ENCODE data around the gene TCHP.

Gene TCHP

DNA sequence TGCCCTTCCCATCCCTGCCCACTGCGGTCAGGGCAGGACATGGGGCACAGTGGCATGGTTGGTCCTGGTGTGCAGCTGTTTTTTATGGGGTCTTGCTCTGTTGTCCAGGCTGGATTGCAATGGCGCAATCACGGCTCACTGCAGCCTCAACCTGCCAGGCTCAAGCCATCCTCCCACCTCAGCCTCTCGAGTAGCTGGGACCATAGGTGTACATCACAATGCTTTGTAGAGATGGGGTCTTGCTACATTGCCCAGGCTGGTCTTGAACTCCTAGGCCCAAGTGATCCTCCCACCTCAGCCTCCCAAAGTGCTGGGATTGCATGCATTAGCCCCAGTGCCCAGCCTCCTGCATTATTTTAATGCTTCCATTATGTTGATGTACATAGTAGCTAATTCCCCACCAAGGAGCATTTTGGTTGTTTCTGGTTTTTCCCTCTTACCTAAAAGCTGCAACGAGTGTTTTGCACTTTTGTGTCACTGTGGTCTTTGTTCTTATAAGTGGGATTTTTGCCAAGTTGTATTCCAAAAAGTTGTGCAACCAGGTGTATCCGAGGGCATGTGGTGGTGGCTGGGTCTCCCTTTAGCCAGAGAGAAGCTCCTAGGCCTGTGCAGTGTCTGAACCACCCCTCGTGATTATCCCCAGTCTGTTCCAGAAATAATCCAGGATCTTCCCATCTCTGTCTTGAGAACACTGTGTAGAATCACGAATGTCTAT, 10.3 kb downstream of the TCHP start:
- H3K4me3 ChIP-seq (replicated peaks; ENCODE audit: low read depth, low read length): no peak overlapping the region
- TF ChIP-seq, protein P1, sequence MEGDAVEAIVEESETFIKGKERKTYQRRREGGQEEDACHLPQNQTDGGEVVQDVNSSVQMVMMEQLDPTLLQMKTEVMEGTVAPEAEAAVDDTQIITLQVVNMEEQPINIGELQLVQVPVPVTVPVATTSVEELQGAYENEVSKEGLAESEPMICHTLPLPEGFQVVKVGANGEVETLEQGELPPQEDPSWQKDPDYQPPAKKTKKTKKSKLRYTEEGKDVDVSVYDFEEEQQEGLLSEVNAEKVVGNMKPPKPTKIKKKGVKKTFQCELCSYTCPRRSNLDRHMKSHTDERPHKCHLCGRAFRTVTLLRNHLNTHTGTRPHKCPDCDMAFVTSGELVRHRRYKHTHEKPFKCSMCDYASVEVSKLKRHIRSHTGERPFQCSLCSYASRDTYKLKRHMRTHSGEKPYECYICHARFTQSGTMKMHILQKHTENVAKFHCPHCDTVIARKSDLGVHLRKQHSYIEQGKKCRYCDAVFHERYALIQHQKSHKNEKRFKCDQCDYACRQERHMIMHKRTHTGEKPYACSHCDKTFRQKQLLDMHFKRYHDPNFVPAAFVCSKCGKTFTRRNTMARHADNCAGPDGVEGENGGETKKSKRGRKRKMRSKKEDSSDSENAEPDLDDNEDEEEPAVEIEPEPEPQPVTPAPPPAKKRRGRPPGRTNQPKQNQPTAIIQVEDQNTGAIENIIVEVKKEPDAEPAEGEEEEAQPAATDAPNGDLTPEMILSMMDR (IDR thresholded peaks at IDR 0.05; ENCODE audit: low read length, missing control alignments): no peak
- no peak for DNase-seq (ENCODE audit: low read depth)

DNA sequence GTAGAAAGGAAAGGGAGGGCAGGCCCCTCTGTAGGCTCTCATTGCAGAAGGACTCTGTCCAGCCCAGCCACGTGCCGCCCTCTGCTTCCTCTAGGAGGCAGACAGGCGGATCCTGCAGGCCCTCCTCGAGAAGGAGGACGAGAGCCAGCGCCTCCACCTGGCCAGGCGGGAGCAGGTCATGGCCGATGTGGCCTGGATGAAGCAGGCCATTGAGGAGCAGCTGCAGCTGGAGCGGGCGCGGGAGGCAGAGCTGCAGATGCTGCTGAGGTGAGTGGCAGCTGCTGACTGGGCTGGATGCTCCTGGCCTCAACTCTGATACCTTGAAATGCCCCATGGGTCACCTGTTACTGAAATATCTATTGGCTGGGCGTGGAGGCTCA, 10.9 kb downstream of the TCHP start:
- TF ChIP-seq, protein P1 (IDR thresholded peaks at IDR 0.05; ENCODE audit: low read length, missing control alignments): peak; percentile 38
- H3K4me3 ChIP-seq (replicated peaks; ENCODE audit: low read depth, low read length): no peak overlapping the region
- peak; percentile 42 for DNase-seq (ENCODE audit: low read depth)

DNA sequence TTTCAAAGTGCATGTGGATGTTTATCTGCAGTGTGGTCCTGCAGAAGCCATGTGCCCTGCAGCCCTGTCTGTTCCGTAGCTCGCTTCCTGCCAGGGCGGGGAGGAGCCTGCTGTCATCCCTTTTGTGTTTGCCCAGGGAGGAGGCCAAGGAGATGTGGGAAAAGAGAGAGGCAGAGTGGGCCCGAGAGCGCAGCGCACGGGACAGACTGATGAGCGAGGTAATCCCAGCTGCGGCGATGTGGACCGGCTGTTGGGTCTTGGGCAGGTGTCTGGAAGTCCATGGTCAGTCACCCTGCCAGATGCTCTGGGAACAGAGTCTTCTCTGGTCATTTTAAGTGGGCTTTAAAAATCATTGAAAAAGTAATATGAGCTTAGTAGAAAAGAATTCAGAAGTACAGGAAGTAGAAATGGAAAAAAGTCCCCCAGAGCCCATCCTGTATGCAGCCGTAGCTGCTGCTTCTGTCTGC, 12.8 kb downstream of the TCHP start:
- TF ChIP-seq, protein P1 (IDR thresholded peaks at IDR 0.05; ENCODE audit: low read length, missing control alignments): no peak
- H3K4me3 ChIP-seq (replicated peaks; ENCODE audit: low read depth, low read length): no peak overlapping the region
- DNase-seq (ENCODE audit: low read depth): no peak

DNA sequence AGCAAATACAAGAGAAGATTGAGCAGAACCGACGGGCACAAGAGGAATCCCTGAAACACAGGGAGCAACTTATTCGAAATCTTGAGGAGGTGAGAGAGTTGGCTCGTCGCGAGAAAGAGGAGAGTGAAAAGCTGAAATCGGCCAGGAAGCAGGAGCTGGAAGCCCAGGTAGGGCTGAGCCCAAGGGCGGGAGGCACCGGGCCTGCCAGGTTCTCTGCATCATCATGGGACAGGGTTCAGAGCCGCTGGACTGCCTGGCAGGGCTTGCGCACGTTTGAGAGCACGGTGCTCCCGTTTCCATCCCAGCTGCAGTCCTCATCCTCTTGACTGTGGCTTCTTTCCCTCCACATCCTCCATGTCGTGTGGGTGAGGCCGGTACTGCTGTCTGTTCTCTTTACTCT, 14.4 kb downstream of the TCHP start:
- H3K4me3 ChIP-seq (replicated peaks; ENCODE audit: low read depth, low read length): no peak overlapping the region
- TF ChIP-seq, protein P1 (IDR thresholded peaks at IDR 0.05; ENCODE audit: low read length, missing control alignments): no peak
- no peak for DNase-seq (ENCODE audit: low read depth)

DNA sequence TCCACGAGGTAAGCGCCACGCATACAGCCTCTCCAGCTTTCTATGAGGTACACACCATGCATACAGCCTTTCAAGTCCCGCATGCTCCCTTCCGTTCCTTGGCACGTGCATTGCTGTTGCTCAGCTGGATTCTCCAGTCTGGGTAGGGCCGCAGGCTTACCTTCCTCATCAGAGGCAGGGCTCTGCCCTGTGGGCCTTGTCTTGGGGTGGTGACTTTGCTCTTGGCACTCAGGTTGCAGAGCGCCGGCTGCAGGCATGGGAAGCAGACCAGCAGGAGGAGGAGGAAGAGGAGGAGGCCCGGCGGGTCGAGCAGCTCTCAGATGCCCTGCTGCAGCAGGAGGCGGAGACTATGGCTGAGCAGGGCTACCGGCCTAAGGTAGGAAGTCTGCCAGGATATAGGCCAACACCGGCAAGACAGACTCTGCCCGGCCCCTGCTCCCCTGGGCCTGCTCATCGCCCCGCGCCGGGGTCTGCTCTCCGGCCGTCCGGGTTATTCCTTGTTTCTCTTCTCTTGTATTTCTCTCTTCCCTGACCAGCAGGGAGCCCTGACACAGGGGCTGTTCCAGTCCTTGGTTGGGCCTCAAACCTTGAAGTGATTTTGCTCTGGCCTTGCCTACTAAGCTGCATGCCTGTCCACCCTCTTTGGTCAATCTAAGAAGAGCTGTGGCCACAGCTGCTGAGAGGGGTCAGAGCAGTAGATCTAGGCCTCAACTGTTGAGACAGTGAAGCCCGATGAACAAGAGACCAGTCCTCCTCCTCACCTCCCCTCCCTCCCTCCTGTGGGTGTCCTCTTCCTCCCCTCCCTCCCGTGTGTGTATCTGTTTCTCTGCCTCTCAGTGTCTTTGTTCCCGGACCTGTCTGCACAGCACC, 15.3 kb downstream of the TCHP start:
- H3K4me3 ChIP-seq (replicated peaks; ENCODE audit: low read depth, low read length): no peak overlapping the region
- DNase-seq (ENCODE audit: low read depth): no peak
- TF ChIP-seq, protein P1 (IDR thresholded peaks at IDR 0.05; ENCODE audit: low read length, missing control alignments): no peak

DNA sequence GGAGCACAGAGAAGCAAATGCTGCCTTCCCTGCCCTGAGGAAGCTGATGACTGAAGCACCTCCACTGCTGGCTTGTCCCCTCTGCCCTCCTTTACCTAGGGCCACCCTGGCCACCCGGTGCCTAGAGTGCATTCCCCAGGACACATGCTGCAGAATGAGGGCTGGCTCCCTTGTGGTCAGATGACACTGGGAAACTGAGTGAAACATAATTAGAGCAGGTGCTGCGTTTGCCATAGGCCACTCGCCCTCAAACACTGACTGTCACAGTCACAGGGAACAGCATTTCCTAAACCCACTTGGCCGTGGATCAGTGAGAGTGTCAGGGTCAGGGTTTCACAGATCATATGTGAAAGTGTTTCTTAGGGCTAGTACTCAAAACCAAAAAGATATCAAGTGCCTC, 16.0 kb downstream of the TCHP start:
- DNase-seq (ENCODE audit: low read depth): no peak
- TF ChIP-seq, protein P1 (IDR thresholded peaks at IDR 0.05; ENCODE audit: low read length, missing control alignments): no peak
- no peak overlapping the region for H3K4me3 ChIP-seq (replicated peaks; ENCODE audit: low read depth, low read length)
